GM13976 (cell line): ENCODE data around the gene PTGDR2.

Experiments used
- DNase-seq: peaks from one replicate; pipeline ENCODE4 v3.0.0; 2012; ENCODE audit warnings: low spot score
- CTCF ChIP-seq: IDR thresholded peaks from 2 replicates; pipeline ENCODE4 v1.5.1; 2012; ENCODE audit warnings: borderline replicate concordance, mild to moderate bottlenecking; ENCODE audit not compliant: insufficient read depth; ENCODE audit errors: extremely low read depth, missing control alignments, control extremely low read depth
- in situ Hi-C: fragments of 300-500 bp; cut with MboI; formaldehyde crosslinking; loops from one replicate; pipeline ENCODE4 v1.12.0; 2022; ENCODE audit warnings: low sequenced_read_pairs, mixed read lengths, inconsistent platforms; ENCODE audit not compliant: unreplicated experiment

Gene PTGDR2

DNA sequence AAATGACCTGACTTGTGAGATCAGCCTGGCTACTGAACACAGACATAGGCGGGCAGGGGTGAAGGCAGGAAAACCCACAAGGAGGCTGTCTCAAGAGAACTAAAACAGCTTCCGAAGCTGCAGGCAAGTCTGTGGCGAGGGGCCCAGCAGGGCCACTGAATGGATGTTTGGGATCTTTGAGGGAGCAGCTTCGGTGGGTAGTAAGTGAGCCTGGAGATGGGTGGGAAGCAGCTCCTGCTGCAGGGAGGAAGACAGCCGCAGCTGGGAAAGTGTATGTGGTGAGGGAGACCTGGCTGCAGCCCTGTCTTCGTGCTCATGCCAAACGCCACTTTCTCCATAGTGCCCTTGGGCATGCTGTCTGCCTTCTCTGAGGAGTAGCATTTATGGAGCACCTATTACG lies 10.4 kb downstream of the PTGDR2 start:
- no peak for TF ChIP-seq CTCF
- in situ Hi-C loops: loop anchor here (25.0 kb wide), 1 partner anchor 342 kb away; no protein-coding TSS in a partner anchor
- no peak for DNase-seq

GRCh38 chr11:60844870-60845221 lies 10.9 kb downstream of the PTGDR2 start:
- in situ Hi-C loops: loop anchor here (25.0 kb wide), 1 partner anchor 342 kb away; no protein-coding TSS in a partner anchor
- no peak for TF ChIP-seq CTCF
- DNase-seq: no peak

GRCh38 chr11:60844045-60844869 lies 11.5 kb downstream of the PTGDR2 start:
- no peak for TF ChIP-seq CTCF
- no peak for DNase-seq
- in situ Hi-C loops: loop anchor here (25.0 kb wide), 1 partner anchor 343 kb away; no protein-coding TSS in a partner anchor

DNA sequence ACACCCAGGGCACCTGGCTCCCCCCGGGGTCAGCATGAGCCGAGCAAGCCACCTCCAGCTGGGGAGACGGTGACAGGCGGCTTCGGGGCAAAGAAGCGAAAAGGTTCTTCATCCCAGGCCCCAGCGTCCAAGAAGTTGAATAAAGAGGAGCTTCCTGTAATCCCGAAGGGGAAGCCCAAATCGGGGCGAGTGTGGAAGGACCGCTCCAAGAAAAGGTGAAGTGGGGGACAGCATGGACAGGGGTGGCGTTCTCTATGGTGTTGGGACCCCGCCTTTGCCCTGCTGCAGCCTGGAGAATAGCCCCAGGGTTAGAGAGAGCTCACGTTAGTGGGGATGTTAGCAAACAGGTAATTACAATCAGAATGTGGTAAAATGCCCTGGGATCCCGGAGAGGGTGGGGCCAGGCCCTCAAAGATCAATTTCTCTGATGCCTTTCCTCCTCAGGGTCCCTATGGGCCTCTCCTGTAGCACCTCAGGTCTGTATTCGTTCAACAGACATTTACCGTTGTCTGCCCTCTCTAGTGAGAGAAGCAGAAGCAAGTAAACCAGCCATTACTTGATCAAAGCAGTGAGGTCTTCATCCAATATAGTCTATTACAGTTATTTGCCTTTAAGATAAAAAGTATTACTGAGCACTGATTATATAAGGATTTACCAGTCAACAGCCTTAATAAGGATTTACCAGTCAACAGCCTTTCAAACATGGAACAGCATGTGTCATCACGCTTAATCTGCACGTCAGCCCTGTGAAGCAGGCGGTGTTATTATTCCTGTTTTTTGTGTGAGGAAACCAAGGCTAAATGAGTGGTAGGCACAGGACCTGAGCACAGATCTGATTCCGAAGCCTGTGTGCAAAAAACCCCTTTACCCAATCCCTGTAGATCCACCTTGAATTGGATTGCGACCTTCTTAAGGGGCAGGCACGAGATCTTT lies 12.8 kb downstream of the PTGDR2 start:
- TF ChIP-seq CTCF: no peak
- in situ Hi-C loops: loop anchor here (25.0 kb wide), 1 partner anchor 344 kb away; no protein-coding TSS in a partner anchor
- DNase-seq: no peak

GRCh38 chr11:60841797-60842667 lies 13.7 kb downstream of the PTGDR2 start, which contains the start of gene CCDC86:
CCDC86 (plus strand) TSS chr11:60842113; CDS start chr11:60842125, 12 bp downstream.
- in situ Hi-C loops: loop anchor here (25.0 kb wide), 1 partner anchor 345 kb away; no protein-coding TSS in a partner anchor
- TF ChIP-seq CTCF: no peak
- peak; percentile 100 for DNase-seq
